ENCODE results near the gene RFC5. TPM values are rescaled to one million over a fixed set of nuclear protein-coding genes. Genes with fewer than 3 reads are reported as not detected.
"Not testable (repeated sequence)": the region's sequence is repeated elsewhere in the genome, so short reads cannot be mapped to it uniquely, and the experiment has no call there.

Gene RFC5
- total RNA-seq, 1 experiment from 2014 or later: 54.6 TPM

DNA sequence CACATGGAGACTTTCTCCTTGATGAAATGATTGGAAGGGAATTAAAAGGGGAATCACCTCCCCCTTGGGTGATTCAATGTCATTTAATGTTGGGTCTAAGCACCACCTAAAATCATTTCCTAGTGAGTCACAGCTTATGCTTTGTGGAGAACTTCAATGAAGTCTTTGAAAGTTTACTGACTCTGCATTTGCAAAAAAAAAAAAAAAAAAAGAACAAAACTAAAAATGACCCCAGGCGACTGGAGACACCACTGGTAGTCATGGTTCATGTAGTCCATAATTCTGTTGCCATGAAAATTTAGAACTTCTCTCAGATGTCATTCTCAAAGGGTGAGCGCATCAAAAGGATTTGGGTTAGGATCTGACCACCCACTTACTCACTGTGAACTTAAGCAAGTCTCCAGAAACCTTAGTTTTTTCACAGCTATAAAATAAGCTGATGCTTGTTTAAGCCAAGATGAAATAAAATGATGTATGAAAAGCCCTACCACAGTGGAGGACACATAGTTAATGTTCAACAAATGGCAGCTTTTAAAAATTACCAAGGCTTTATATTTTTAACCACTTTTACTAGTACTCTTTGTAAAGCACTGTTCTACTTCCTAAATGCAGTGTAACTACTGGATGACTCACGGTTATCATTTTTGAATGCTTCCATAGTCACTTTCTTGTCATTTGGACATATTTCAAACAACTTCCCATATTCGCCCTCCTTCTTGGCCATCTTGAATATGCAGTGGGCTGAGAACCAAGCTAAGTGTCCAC, 29.6 kb upstream of the RFC5 start:
- H3K4me1 Mint-ChIP-seq (ENCODE audit: low read depth, unreplicated experiment): no peaks in the 10 kb centered on the region
- H3K27me3 Mint-ChIP-seq (ENCODE audit: unreplicated experiment): no peaks in the 10 kb centered on the region
- H3K9me3 Mint-ChIP-seq (ENCODE audit: low read depth, unreplicated experiment): no peaks in the 10 kb centered on the region
- no TSS peak for BruUV-seq (replicated peaks)
- TF ChIP-seq, protein P1, sequence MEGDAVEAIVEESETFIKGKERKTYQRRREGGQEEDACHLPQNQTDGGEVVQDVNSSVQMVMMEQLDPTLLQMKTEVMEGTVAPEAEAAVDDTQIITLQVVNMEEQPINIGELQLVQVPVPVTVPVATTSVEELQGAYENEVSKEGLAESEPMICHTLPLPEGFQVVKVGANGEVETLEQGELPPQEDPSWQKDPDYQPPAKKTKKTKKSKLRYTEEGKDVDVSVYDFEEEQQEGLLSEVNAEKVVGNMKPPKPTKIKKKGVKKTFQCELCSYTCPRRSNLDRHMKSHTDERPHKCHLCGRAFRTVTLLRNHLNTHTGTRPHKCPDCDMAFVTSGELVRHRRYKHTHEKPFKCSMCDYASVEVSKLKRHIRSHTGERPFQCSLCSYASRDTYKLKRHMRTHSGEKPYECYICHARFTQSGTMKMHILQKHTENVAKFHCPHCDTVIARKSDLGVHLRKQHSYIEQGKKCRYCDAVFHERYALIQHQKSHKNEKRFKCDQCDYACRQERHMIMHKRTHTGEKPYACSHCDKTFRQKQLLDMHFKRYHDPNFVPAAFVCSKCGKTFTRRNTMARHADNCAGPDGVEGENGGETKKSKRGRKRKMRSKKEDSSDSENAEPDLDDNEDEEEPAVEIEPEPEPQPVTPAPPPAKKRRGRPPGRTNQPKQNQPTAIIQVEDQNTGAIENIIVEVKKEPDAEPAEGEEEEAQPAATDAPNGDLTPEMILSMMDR (IDR thresholded peaks at IDR 0.05; ENCODE audit: unreplicated experiment): no peak
- H3K4me3 Mint-ChIP-seq (ENCODE audit: low read depth, unreplicated experiment): no peak overlapping the region
- intact Hi-C loops (cut with micrococcal nuclease; ENCODE audit: unreplicated experiment): no loop called here
- H3K36me3 Mint-ChIP-seq (ENCODE audit: insufficient read depth, unreplicated experiment): no peaks in the 10 kb centered on the region
- H3K27ac Mint-ChIP-seq (ENCODE audit: unreplicated experiment): no peak overlapping the region
- CTCF ChIA-PET: interaction anchor here (0.6 kb wide), 1 partner anchor 490 kb away, joined by 4 read pairs; no protein-coding TSS in a partner anchor
- no peak for DNase-seq

DNA sequence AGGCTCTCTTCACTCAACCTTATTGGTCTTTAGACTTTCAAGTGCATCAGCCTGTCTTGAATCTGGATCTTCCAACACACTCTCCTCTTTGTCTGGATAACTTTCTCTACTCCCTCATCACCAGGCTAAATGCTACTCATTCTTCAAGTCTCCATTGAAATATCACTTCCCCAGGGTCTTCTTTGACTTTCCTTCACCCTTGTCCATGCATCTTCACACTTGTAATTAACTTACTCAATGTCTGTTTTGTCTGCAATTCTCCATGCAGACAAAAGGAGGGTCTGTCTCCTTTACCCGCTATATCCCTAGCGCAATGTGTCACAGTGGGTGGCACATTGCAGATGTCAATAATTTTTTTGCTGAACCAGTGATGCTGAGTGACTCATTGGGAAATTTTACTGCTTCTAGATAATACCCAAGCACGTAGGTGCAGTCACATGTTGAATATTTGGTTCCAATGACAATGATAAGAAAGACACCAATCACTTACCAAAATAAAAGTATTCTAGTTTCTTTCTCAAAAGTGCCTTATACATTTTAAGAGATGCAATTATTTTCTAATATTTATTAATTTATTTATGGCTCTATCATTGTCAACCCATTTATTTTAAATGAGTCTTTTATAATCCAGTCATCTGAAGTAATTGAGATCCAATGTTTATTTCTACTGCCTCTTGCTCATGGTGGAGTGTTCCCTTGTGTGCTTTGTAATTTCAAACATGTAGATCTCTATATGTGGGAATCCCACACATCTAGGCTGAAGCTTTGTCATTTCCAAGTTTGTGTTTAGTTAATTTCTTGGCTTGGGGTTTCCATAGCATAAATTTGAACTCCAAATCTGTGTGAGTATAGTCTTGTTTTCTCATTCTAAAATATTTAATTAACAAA, 21.7 kb upstream of the RFC5 start:
- intact Hi-C loops (cut with micrococcal nuclease; ENCODE audit: unreplicated experiment): no loop called here
- BruUV-seq (replicated peaks): no TSS peak

DNA sequence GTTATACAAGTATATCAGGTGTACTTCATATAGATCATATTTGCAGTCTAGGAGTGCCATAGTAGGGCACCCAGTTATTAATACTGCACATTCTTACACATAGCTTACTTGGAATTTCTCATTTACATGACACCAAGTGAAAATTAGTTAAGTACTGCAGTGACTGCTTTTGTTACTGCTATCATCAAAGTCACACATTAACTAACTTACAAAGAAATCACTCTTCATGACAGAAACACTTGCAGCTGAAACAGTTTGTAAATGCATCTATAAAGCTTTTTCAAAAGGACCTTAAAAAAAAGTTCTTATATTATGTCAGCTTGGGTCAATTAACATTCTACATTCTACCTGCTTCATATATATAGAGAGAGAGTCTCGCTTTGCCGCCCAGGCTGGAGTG, 17.8 kb upstream of the RFC5 start:
- H3K27ac Mint-ChIP-seq (ENCODE audit: unreplicated experiment): no peak overlapping the region
- BruUV-seq (replicated peaks): no TSS peak
- CTCF ChIA-PET: no interaction called here
- H3K4me1 Mint-ChIP-seq (ENCODE audit: low read depth, unreplicated experiment): no peaks in the 10 kb centered on the region
- H3K9me3 Mint-ChIP-seq (ENCODE audit: low read depth, unreplicated experiment): peaks cover 5% of the 10 kb centered on the region
- intact Hi-C loops (cut with micrococcal nuclease; ENCODE audit: unreplicated experiment): no loop called here
- no peaks in the 10 kb centered on the region for H3K36me3 Mint-ChIP-seq (ENCODE audit: insufficient read depth, unreplicated experiment)
- H3K4me3 Mint-ChIP-seq (ENCODE audit: low read depth, unreplicated experiment): no peak overlapping the region
- DNase-seq: no peak
- H3K27me3 Mint-ChIP-seq (ENCODE audit: unreplicated experiment): peaks cover 14% of the 10 kb centered on the region
- TF ChIP-seq, protein P1 (IDR thresholded peaks at IDR 0.05; ENCODE audit: unreplicated experiment): no peak

More for the DNA sequence above, 21.7 kb upstream of the RFC5 start:
- TF ChIP-seq, protein P1 (IDR thresholded peaks at IDR 0.05; ENCODE audit: unreplicated experiment): no peak
- Mint-ChIP-seq H3K27ac (ENCODE audit: unreplicated experiment) (no peak overlapping the region), H3K4me1 (ENCODE audit: low read depth, unreplicated experiment) (no peaks in the 10 kb centered on the region), H3K4me3 (ENCODE audit: low read depth, unreplicated experiment) (no peak overlapping the region), H3K36me3 (ENCODE audit: insufficient read depth, unreplicated experiment) (no peaks in the 10 kb centered on the region), H3K9me3 (ENCODE audit: low read depth, unreplicated experiment) (peaks cover 5% of the 10 kb centered on the region), H3K27me3 (ENCODE audit: unreplicated experiment) (peaks cover 14% of the 10 kb centered on the region)
- no peak for DNase-seq
- CTCF ChIA-PET: no interaction called here

GRCh38 chr12:117999806-118000205, 16.7 kb upstream of the RFC5 start:
- DNase-seq; CTCF ChIA-PET; H3K4me3 Mint-ChIP-seq (ENCODE audit: low read depth, unreplicated experiment); H3K9me3 Mint-ChIP-seq (ENCODE audit: low read depth, unreplicated experiment); H3K36me3 Mint-ChIP-seq (ENCODE audit: insufficient read depth, unreplicated experiment); H3K4me1 Mint-ChIP-seq (ENCODE audit: low read depth, unreplicated experiment); H3K27me3 Mint-ChIP-seq (ENCODE audit: unreplicated experiment); intact Hi-C loops (cut with micrococcal nuclease; ENCODE audit: unreplicated experiment); H3K27ac Mint-ChIP-seq (ENCODE audit: unreplicated experiment); BruUV-seq (replicated peaks): not testable (repeated sequence)

Data from Calu3 (cell line).